ENCODE results near the gene UBE2R2.
"Not testable (repeated sequence)": the region's sequence is repeated elsewhere in the genome, so short reads cannot be mapped to it uniquely, and the experiment has no call there.

The UBE2R2 gene

GRCh38 chr9:33860200-33860871 is 43.4 kb downstream of the UBE2R2 start:
- no peak overlapping the region for H3K4me3 ChIP-seq (ENCODE audit: insufficient read depth, low read depth, low read length)
- H3K36me3 ChIP-seq (ENCODE audit: control insufficient read depth, insufficient read depth, low read length): no peaks in the 10 kb centered on the region
- H3K27ac ChIP-seq (ENCODE audit: insufficient read depth, low read depth, low read length, poor library complexity, severe bottlenecking): no peak overlapping the region
- WGBS, 2 experiments: 88 to 94% methylated on average over 1 of the region's 1 CpG
- H3K9me3 ChIP-seq (ENCODE audit: control insufficient read depth, low read length): no peaks in the 10 kb centered on the region
- H3K27me3 ChIP-seq (ENCODE audit: control insufficient read depth, insufficient read depth, low read length, poor library complexity, severe bottlenecking): no peaks in the 10 kb centered on the region
- H3K4me1 ChIP-seq (ENCODE audit: control insufficient read depth, insufficient read depth, low read length): no peaks in the 10 kb centered on the region

GRCh38 chr9:33861917-33862453 is 45.0 kb downstream of the UBE2R2 start:
- H3K4me1 ChIP-seq (ENCODE audit: control insufficient read depth, insufficient read depth, low read length): no peaks in the 10 kb centered on the region
- WGBS, 2 experiments: 95 to 97% methylated on average over 10 of the region's 10 CpGs
- no peaks in the 10 kb centered on the region for H3K27me3 ChIP-seq (ENCODE audit: control insufficient read depth, insufficient read depth, low read length, poor library complexity, severe bottlenecking)
- H3K9me3 ChIP-seq (ENCODE audit: control insufficient read depth, low read length): no peaks in the 10 kb centered on the region
- no peak overlapping the region for H3K27ac ChIP-seq (ENCODE audit: insufficient read depth, low read depth, low read length, poor library complexity, severe bottlenecking)
- H3K36me3 ChIP-seq (ENCODE audit: control insufficient read depth, insufficient read depth, low read length): no peaks in the 10 kb centered on the region
- H3K4me3 ChIP-seq (ENCODE audit: insufficient read depth, low read depth, low read length): no peak overlapping the region

DNA sequence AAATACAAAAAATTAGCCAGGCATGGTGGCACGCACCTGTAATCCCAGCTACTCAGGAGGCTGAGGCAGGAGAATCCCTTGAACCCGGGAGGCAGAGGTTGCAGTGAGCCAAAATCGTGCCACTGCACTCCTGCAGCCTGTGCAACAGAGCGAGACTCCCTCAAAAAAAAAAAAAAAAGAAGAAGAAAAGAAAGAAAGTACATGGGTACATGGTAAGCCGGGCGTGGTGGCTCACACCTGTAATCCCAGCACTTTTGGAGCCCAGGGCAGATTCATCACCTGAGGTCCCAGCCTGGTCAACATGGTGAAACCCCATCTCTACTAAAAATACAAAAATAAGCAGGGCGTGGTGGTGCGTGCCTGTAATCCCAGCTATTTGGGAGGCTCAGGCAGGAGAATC is 46.1 kb downstream of the UBE2R2 start:
- H3K9me3 ChIP-seq (ENCODE audit: control insufficient read depth, low read length); H3K4me1 ChIP-seq (ENCODE audit: control insufficient read depth, insufficient read depth, low read length); H3K27ac ChIP-seq (ENCODE audit: insufficient read depth, low read depth, low read length, poor library complexity, severe bottlenecking); H3K36me3 ChIP-seq (ENCODE audit: control insufficient read depth, insufficient read depth, low read length); H3K27me3 ChIP-seq (ENCODE audit: control insufficient read depth, insufficient read depth, low read length, poor library complexity, severe bottlenecking); H3K4me3 ChIP-seq (ENCODE audit: insufficient read depth, low read depth, low read length): not testable (repeated sequence)
- WGBS, 2 experiments: 94 to 96% methylated on average over 8 of the region's 8 CpGs

DNA sequence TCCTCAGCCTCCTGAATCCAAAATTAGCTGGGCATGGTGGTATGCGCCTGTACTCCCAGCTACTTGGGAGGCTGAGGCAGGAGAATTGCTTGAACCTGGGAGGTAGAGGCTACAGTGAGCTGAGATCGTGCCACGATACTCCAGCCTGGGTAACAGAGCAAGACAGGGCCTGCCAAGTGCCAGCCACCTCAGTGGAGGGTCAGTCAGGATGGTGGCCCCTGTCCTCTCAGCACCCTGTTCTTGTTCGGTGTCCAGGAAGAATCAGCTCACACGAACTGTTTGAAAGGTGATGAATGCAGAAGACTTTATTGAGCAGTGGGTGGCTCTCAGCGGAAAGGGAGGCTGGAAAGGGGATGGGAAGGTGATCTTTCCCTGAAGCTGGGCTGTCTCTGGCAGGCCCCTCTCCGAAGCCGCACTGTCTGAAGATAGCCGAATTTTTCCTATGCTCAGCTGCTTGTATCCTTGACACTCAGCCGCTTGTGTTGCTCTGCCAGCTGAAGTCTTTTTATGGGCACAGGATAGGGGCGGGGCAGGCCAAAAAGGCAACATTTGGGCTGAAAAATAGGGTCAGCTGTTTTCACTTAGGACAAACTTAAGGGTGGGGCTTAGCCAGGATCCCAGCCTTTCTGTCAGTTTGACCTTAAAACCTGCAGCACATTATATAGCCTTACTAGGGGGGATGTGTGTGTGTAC is 50.9 kb downstream of the UBE2R2 start:
- Histone ChIP-seq H3K9me3 (ENCODE audit: control insufficient read depth, low read length) (no peaks in the 10 kb centered on the region), H3K27ac (ENCODE audit: insufficient read depth, low read depth, low read length, poor library complexity, severe bottlenecking) (no peak overlapping the region), H3K4me1 (ENCODE audit: control insufficient read depth, insufficient read depth, low read length) (no peaks in the 10 kb centered on the region), H3K27me3 (ENCODE audit: control insufficient read depth, insufficient read depth, low read length, poor library complexity, severe bottlenecking) (no peaks in the 10 kb centered on the region), H3K36me3 (ENCODE audit: control insufficient read depth, insufficient read depth, low read length) (no peaks in the 10 kb centered on the region), H3K4me3 (ENCODE audit: insufficient read depth, low read depth, low read length) (no peak overlapping the region)
- WGBS, 2 experiments: 93% methylated on average over 11 of the region's 11 CpGs

- H3K27me3 ChIP-seq (ENCODE audit: control insufficient read depth, insufficient read depth, low read length, poor library complexity, severe bottlenecking): no peaks in the 10 kb centered on the region
- WGBS, 2 experiments: 95 to 98% methylated on average over 3 of the region's 3 CpGs
- H3K9me3 ChIP-seq (ENCODE audit: control insufficient read depth, low read length): no peaks in the 10 kb centered on the region
- no peaks in the 10 kb centered on the region for H3K36me3 ChIP-seq (ENCODE audit: control insufficient read depth, insufficient read depth, low read length)
- H3K4me3 ChIP-seq (ENCODE audit: insufficient read depth, low read depth, low read length): no peak overlapping the region
- H3K4me1 ChIP-seq (ENCODE audit: control insufficient read depth, insufficient read depth, low read length): no peaks in the 10 kb centered on the region
- no peak overlapping the region for H3K27ac ChIP-seq (ENCODE audit: insufficient read depth, low read depth, low read length, poor library complexity, severe bottlenecking)
Measured at GRCh38 chr9:33868440-33868973, 51.5 kb downstream of the UBE2R2 start.

DNA sequence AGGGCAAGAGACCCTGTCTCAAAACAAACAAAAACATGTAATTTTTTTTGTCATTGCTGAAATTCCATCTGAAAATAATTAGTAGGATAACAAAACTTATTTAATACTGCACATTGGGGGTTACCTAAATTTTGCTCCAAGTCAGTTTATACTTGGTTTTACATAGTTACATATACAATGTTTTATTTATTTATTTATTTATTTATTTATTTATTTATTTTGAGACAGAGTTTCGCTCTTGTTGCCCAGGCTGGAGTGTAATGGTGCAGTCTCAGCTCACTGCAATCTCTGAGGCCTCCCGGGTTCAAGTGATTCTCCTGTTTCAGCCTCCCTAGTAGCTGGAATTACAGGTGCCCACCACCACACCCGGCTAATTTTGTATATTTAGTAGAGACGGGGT is 52.3 kb downstream of the UBE2R2 start:
- H3K27ac ChIP-seq (ENCODE audit: insufficient read depth, low read depth, low read length, poor library complexity, severe bottlenecking); H3K36me3 ChIP-seq (ENCODE audit: control insufficient read depth, insufficient read depth, low read length); H3K4me3 ChIP-seq (ENCODE audit: insufficient read depth, low read depth, low read length); H3K4me1 ChIP-seq (ENCODE audit: control insufficient read depth, insufficient read depth, low read length); H3K27me3 ChIP-seq (ENCODE audit: control insufficient read depth, insufficient read depth, low read length, poor library complexity, severe bottlenecking); H3K9me3 ChIP-seq (ENCODE audit: control insufficient read depth, low read length): not testable (repeated sequence)
- WGBS, 2 experiments: 94% methylated on average over 4 of the region's 4 CpGs

GRCh38 chr9:33877727-33878489 is 60.9 kb downstream of the UBE2R2 start:
- H3K9me3 ChIP-seq (ENCODE audit: control insufficient read depth, low read length): no peaks in the 10 kb centered on the region
- 92 to 95% methylated on average over 10 of the region's 10 CpGs for WGBS, 2 experiments
- H3K27ac ChIP-seq (ENCODE audit: insufficient read depth, low read depth, low read length, poor library complexity, severe bottlenecking): no peak overlapping the region
- no peaks in the 10 kb centered on the region for H3K36me3 ChIP-seq (ENCODE audit: control insufficient read depth, insufficient read depth, low read length)
- H3K4me3 ChIP-seq (ENCODE audit: insufficient read depth, low read depth, low read length): no peak overlapping the region
- no peaks in the 10 kb centered on the region for H3K27me3 ChIP-seq (ENCODE audit: control insufficient read depth, insufficient read depth, low read length, poor library complexity, severe bottlenecking)
- peaks cover 9% of the 10 kb centered on the region for H3K4me1 ChIP-seq (ENCODE audit: control insufficient read depth, insufficient read depth, low read length)

DNA sequence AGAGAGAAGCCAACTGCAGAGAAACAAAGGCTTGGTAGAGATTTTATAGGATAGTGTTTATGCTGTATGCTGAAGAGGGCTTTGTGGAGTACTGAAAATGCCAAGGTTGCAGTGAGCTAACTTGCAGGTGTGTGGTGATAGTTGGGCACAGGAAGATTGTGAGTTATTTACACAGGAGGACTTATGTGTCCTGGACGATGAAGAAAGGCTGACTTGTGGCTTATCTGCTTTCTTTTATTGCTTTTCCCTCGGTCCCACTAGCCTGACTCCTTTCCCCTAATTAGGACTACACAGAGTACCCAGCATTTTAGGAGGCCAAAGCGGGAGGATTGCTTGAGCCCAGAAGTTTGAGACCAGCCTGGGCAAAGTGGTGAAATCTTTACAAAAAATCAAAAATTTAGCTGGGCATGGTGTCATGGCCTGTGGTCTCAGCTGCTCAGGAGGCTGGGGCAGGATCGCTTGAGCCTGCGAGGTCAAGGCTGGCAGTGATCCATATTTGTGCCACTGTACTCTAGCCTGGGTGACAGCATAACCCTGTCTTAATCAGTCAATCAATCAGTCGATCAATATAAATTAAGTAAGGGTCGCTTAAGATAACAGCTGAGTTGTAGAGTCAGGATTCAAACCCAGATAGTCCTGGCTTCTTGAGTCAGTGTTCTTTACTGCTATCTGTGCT is 61.9 kb downstream of the UBE2R2 start:
- Histone ChIP-seq H3K27ac (ENCODE audit: insufficient read depth, low read depth, low read length, poor library complexity, severe bottlenecking) (no peak overlapping the region), H3K36me3 (ENCODE audit: control insufficient read depth, insufficient read depth, low read length) (no peaks in the 10 kb centered on the region), H3K27me3 (ENCODE audit: control insufficient read depth, insufficient read depth, low read length, poor library complexity, severe bottlenecking) (no peaks in the 10 kb centered on the region), H3K4me1 (ENCODE audit: control insufficient read depth, insufficient read depth, low read length) (peaks cover 9% of the 10 kb centered on the region), H3K9me3 (ENCODE audit: control insufficient read depth, low read length) (no peaks in the 10 kb centered on the region), H3K4me3 (ENCODE audit: insufficient read depth, low read depth, low read length) (no peak overlapping the region)
- WGBS, 2 experiments: 89 to 92% methylated on average over 7 of the region's 7 CpGs

DNA sequence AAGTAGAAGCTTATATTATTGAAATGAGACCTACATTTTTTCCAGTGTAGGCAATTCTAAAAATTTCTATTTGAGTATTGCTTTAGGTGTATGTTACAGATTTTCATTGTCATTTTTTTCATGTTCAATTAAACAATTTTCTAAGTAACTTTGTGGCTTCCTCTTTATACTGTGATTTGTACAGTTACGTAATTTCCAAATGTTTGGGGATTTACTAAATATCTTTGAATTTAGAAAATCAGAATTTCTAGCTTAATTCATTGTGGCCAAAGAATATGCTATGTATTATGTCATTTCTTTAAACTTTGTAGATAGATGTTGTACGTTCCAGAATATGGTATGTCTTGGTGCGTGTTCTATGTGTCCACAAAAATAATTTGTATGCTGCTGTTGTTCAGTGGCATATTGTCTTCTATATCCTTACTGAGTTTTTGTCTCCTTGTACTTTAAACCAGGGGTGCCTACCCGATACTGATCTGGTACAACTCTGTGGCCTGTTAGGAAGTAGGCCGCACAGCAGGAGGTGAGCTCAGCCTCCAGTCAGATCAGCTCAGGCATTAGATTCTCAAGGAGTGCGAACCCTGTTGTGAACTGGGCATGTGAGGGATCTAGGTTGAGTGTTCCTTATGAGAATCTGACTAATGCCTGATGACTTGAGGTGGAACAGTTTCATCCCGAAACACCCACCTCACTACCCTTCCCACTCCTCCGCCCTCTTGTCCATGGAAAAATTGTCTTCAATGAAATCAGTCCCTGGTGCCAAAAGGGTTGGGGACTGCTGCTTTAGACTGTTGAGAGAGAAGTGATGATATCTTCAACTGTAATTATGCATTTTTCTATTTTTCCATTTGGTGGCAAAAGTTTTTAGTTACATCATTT is 63.5 kb downstream of the UBE2R2 start:
- Histone ChIP-seq H3K27ac (ENCODE audit: insufficient read depth, low read depth, low read length, poor library complexity, severe bottlenecking) (no peak overlapping the region), H3K4me3 (ENCODE audit: insufficient read depth, low read depth, low read length) (no peak overlapping the region), H3K9me3 (ENCODE audit: control insufficient read depth, low read length) (no peaks in the 10 kb centered on the region), H3K4me1 (ENCODE audit: control insufficient read depth, insufficient read depth, low read length) (peaks cover 9% of the 10 kb centered on the region), H3K36me3 (ENCODE audit: control insufficient read depth, insufficient read depth, low read length) (no peaks in the 10 kb centered on the region), H3K27me3 (ENCODE audit: control insufficient read depth, insufficient read depth, low read length, poor library complexity, severe bottlenecking) (no peaks in the 10 kb centered on the region)
- WGBS, 2 experiments: 79 to 86% methylated on average over 5 to 8 of the region's 8 CpGs

All from ectodermal cell (in vitro differentiated cells).